HG03039 (cell line): Measurements from ENCODE around the gene MKNK2.
"Not testable (repeated sequence)": the region's sequence is repeated elsewhere in the genome, so short reads cannot be mapped to it uniquely, and the experiment has no call there.

Experiments used
- ATAC-seq: cut with Tn5 transposase; IDR thresholded peaks from one replicate; pipeline ENCODE4 v1.9.1; 2021; ENCODE audit warnings: mild to moderate bottlenecking, moderate library complexity; ENCODE audit not compliant: unreplicated experiment

MKNK2 gene

DNA sequence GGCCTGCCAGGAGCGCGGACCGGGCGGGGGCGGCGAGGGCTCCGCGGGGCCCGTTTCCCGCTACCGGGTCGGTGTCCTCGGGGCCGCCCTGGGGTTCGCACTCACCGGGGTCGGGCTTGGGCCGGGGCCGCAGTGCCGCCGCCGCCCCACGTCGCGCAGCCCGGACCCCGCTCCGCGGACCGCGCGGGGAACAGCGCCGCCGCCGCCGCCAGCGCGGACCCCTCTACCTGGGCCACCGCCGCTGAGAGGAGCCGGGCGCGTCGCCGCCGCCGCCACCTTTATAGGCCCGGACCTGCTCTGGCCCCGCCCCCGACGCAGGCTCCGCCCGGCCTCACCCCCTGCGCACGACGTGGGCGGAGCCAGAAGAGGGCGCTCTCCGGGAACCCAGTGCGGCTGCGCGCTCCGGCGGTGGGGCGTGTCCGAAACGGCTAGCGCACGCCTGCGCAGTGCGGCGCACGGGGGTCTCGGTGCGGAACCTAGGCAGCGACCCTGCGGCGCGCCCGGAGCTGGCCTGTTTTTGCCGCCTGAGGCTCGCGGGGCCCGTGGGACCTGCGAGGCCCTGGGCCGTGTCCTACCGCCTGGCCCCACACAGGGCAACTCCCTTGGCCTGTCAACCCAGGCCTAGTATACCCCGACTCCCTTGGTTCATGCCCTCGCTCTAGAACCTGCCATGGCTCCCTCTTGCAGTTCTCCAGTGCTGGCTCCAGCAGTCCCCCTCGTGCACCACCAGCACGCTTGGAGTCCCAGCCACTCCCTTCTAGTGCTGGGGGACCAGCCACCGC is at the start of gene MKNK2:
TSS of gene MKNK2 (minus strand) at position 254 of the 782 bp plus-strand sequence. CDS start 393 bp downstream, outside the sequence.
- peak; percentile 48 for ATAC-seq

DNA sequence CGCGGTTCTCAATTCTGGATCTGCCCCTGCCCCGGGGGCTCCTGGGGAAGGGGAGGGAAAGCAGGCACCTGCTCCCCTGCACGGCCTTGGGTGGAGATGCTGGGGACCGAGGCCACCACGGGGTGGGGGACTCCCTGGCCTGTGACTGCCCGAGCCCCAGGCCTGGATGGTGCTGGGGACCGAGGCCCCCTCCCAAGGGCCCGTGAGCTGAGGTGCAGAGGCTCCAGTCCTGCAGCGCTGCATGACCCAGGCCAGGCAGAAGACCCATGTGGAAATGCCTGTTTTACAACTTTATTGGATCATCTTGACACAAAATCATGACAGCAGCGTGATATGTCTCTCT is 49.6 kb upstream of the MKNK2 start:
- no peak for ATAC-seq

GRCh38 chr19:2099937-2100718 is 49.1 kb upstream of the MKNK2 start:
- no peak for ATAC-seq

- ATAC-seq, result no peak
Measured at GRCh38 chr19:2099054-2099501, 48.0 kb upstream of the MKNK2 start.

- no peak for ATAC-seq
Measured at GRCh38 chr19:2097886-2098327, 46.9 kb upstream of the MKNK2 start.

GRCh38 chr19:2097203-2097885 is 46.3 kb upstream of the MKNK2 start:
- no peak for ATAC-seq

DNA sequence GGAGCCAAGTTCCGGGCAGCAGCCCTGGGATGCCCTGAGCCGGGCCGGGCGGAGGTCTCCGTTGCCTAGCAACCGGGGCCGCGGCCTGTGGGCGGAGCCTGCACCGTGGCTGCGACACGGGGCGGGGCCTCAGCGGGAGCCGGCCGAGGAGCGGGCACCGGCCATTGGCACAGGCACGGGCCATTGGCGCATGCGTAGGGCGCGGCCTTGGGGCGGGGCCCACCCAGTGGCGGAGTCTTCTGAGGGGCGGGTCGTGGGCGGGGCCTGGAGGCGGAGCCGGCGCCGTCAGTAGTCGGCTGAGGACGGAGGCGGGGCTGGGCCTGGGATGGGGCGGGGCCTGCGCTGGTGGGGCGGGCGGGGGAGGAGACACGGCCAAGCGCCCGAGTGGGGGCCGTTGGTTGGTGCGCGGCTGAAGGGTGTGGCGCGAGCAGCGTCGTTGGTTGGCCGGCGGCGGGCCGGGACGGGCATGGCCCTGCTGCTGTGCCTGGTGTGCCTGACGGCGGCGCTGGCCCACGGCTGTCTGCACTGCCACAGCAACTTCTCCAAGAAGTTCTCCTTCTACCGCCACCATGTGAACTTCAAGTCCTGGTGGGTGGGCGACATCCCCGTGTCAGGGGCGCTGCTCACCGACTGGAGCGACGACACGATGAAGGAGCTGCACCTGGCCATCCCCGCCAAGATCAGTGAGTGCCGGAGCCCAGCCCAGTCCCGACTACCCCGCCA is 45.6 kb upstream of the MKNK2 start, which contains the start of gene IZUMO4:
TSS of gene IZUMO4 (plus strand) at position 436 of the 723 bp plus-strand sequence. CDS start at position 467, 31 bp downstream.
- peak; percentile 67 for ATAC-seq

GRCh38 chr19:2096034-2096479 is 45.0 kb upstream of the MKNK2 start, which contains the start of gene MOB3A:
Gene MOB3A (minus strand): TSS chr19:2096326. CDS start chr19:2078560, 17,766 bp downstream.
- no peak for ATAC-seq

- ATAC-seq, result not testable (repeated sequence)
Measured at GRCh38 chr19:2091926-2092525, 41.0 kb upstream of the MKNK2 start.

DNA sequence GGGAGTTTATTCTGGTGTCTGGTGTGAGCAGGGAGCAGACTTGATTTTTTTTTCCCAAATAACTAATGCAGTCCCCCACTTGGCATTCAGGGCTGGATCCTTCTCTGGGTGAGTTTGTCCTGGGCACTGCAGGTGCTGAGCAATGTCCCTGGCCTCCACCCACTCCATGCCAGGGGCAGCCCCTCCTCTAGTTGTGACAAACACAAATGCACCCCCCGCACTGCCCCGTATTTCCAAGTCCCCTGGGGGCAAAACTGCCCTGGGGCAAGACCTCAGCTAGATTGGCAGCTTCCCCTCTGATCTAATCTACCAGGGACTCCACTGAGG is 38.6 kb upstream of the MKNK2 start:
- ATAC-seq, result no peak

- no peak for ATAC-seq
Measured at GRCh38 chr19:2089001-2089711, 38.1 kb upstream of the MKNK2 start.

DNA sequence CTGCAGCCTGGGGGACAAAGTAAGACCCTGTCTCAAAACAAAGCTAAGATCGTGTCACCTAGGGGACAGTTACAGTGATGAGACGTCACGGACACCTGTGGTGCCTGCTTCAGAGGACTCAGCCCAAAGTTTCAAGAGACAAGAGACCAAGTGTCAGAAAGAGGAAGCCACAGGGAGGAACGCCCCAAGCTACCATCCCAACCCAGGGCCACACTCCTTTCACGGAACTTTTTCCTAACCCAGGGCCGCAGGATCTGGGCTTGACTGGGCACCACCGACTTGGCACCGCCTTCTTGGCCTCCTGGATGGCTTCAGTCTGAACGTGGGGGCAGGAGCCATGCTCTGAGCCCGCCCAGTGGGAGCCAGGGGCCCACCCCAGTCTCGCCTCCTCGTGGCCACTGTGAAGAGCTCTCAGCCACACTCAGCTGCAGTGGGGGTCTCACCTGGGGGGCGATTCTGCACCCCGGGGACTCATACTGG is 36.6 kb upstream of the MKNK2 start:
- no peak for ATAC-seq

DNA sequence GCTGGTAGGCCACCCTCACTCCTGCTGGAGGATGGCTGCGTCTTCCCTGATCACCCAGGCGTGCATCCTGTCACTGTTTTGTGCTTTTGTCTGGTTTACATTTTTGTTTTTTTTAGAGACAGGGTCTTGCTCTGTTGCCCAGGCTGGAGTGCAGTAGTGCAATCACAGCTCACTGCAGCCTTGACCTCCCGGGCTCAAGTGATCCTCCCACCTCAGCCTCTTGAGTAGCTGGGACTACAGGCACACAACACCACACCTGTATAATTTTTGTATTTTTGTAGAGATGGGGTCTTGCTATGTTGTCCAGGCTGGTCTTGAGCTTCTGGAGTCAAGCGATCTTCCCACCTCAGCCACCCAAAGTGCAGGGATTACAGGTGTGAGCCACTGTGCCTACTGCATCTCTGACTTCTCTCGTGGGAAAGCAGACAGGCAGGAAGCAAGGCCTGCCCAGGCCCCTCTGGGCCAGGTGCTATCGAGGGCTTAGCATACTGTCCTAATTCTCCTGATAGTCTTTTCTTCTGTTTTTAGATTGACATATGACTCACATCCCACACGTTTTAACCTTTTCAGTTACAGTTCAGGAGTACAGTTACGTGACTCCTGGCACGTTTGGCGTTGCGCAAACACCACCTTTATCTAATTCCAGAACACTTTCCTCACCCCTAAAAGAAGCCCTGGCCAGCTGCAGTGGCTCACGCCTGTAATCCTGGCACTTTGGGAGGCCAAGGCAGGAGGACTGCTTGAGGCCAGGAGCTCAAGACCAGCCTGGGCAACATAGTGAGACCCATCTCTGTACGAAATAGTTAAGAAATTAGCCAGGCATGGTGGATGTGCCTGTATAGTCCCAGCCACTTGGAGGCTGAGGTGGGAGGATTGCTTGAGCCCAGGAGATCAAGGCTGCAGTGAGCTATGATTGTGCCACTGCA is 35.9 kb upstream of the MKNK2 start:
- ATAC-seq, result not testable (repeated sequence)

DNA sequence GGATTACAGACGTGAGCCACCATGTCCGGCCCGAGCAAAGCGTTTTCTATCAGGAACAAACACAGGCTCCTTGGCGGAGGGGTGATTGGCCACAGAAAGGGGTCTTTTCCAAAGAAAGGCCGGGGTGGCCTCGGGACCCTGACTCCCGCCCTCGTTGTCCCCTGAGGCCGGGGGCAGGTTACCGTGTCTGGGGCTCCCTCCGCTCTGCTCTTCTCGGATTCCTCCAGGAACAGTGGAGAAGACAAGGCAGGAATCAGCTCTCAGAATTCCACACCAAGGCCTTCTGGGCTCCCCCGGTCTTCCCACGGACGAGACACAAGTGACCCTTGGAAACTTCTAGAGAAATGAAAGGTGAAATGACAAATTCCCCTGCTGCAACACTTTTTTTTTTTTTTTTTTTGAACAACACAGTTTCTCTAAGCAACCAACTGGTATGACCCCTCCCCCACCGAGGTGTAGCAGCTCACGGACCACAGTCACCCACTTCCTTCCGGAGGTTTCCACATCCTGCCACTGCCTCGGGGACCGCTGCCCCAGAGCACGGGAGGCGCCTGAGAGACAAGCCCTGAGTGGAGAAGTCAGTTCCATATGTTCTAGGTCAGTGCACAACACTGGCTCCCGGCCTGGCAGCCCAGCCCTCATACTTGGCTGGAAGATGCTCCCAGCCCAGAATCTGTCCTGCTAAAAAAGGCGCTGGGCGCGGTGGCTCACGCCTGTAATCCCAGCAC is 34.1 kb upstream of the MKNK2 start:
- ATAC-seq, result no peak

DNA sequence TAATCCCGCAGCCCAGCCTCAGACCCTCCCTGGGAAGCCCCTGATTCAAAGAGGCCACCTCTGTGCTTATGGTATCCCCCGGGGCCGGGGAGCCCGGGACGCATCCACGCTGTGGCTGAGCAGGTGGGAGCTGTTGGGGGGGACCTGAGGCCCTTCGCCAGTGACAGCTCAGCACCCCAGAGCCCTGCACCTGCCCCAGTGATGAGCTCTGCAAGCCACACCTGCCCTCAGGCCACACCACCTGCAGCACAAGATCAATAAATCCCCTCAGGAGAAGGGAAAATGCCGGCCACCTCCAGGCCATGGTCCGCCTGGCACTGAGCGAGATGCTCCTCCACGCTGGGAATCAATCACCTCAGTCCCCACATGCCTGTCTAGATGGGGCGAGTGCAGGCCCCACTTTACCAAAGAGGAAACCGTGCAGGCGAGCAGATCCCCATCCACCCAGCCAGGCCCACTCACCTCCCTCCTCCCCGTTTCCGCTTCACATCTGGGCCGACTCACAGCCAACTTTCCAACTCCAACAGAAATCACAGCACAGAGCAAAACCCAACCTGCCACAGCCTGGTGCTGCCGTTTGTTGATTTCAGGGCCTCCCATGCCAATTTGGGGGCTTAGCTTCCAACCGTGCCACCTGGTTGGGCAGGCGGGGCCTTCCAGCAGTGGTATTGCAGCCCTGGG is 32.3 kb upstream of the MKNK2 start:
- no peak for ATAC-seq

DNA sequence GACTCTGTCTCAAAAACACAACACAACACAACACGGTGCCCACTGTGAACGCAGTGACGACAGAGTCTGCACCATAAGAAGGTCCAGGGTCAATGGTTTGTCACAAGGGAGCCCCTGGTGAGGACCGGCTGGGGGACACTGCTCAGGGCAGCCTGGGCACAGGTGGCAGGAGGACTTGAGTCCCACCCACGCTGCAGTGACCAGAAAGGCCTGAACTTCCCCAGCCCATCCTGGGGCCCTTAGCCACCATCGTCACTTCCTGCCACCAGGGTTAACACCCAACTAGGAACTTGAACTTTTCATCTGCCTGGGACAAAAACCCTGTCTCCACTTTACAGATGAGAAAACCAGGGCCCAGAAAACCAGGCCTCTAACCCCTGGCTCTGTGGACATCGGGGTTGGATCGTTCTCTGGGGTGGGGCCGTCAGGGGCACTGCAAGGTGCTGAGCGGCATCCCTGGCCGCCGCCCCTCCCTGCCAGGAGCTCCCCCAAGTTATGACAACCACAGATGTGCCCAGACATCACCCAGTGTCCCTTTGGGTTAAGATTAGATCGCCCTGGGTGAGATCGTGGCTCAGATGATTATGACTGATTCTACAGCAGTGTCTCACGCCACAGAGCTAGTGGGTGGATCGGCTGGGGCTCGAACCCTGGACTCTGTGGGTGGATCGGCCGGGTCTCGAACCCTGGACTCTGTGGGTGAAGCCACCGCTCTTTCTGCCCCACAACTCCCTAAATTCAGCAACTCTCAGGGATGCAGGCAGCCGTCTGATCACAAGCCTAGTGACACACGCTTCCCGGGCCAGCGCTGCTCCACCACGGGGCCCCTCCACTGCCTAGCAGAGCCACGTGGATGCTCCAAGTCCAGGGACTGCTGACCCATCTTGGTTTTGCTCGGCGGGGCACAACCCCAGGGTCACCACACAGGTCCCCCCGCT is 31.1 kb upstream of the MKNK2 start:
- ATAC-seq, result no peak
